ENCODE results near the gene SLC13A2. TPM values are rescaled to one million over a fixed set of nuclear protein-coding genes. Genes with fewer than 3 reads are reported as not detected.

SLC13A2 gene
- total RNA-seq, 4 donors from 2014 or later = not detected

DNA sequence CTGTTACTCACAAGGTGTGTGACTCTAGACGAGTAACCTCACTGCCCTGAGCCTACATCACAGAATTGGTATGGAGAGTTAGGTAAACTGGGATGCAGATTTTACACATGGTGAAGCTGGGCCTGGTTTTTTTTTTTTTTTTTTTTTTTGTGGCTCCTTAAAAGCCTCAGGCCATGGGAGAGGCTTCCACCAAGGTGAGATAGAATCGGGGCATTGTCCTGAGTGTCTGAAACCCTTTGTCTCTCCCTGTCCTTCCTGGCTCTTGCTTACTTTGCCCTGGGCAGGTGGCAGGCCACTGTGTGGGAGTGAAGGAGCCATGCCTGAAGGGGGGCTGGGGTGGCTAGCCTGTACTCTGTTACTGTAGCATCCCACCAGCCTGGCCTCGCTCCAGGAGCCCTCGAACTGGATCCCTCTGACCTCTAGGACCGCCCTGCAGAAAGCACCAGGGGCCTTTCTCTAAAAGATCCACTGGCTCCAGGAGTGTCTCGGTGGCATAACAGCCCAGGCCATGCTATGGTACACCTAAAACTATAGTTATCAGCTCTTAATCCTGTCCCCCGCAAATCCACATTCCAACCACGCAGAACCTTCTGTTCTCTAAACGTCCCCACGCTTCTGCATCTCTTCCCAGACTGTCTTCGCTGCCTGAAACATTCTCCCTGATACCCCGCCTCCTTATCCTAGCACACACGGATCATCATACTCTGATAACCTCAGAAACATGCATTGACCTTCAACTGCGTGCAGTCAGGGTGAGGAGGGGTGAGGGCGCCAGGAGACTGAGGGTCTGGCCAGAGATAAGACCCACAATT, 1.7 kb upstream of the SLC13A2 start:
- no peak for ATAC-seq (ENCODE audit: low FRiP score)
- TF ChIP-seq, protein P1, sequence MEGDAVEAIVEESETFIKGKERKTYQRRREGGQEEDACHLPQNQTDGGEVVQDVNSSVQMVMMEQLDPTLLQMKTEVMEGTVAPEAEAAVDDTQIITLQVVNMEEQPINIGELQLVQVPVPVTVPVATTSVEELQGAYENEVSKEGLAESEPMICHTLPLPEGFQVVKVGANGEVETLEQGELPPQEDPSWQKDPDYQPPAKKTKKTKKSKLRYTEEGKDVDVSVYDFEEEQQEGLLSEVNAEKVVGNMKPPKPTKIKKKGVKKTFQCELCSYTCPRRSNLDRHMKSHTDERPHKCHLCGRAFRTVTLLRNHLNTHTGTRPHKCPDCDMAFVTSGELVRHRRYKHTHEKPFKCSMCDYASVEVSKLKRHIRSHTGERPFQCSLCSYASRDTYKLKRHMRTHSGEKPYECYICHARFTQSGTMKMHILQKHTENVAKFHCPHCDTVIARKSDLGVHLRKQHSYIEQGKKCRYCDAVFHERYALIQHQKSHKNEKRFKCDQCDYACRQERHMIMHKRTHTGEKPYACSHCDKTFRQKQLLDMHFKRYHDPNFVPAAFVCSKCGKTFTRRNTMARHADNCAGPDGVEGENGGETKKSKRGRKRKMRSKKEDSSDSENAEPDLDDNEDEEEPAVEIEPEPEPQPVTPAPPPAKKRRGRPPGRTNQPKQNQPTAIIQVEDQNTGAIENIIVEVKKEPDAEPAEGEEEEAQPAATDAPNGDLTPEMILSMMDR (IDR thresholded peaks at IDR 0.05) = no peak
- no peak for DNase-seq (ENCODE audit: low spot score)

DNA sequence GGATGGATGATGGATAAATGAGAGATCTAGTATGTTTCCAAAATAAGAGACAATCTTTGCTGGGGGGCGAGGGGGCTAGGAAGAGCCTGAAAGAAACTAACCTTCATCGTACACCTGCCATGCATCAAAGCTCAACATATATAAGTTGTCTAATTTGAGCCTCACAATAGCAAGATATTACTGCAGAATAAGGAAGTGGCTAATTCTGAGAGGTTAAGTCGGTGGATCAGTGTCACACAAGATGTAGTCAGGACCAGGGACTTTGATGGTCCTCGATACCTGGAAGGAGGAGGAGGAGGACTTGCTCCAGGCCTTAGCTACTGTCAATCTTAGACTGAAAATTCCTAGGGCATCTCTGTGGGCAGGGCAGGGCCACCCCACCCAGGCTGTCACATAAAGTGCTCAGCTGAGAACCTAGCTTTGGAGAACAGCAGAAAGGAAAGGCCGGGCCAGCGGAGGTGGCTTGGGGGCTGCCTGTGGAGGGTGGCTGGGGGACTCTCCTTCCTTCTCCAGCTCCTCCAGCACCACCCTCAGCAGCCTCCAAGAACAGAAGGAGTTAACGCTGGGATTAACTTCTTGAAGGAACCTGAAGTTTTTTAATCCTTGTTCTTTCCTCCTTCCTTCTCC, 460 bp upstream of the SLC13A2 start:
- no peak for ATAC-seq (ENCODE audit: low FRiP score)
- TF ChIP-seq, protein P1 (IDR thresholded peaks at IDR 0.05) = no peak
- no peak for DNase-seq (ENCODE audit: low spot score)

DNA sequence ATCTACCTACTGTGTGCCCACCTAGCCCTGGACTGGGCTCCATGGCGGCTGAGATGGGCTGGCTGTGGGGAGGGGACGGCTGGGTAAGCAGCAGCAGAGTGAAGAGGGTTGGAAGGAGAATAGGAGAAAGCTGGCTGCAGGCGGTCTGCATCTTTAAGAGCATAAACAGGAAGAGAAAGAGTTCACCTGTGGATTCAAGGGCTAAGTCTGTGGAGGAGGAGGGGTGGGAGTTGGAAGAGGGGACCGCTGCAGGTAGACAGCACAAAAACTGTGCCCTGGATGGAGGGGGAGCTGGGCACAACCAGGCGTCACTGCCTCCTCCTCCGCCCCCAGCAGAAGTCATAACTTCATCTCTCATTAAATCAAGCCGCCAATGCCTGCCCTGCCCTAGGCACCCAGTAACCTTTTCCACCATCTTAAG, 677 bp downstream of the SLC13A2 start:
- ATAC-seq (ENCODE audit: low FRiP score) = no peak
- TF ChIP-seq, protein P1 (IDR thresholded peaks at IDR 0.05) = no peak
- no peak for DNase-seq (ENCODE audit: low spot score)

DNA sequence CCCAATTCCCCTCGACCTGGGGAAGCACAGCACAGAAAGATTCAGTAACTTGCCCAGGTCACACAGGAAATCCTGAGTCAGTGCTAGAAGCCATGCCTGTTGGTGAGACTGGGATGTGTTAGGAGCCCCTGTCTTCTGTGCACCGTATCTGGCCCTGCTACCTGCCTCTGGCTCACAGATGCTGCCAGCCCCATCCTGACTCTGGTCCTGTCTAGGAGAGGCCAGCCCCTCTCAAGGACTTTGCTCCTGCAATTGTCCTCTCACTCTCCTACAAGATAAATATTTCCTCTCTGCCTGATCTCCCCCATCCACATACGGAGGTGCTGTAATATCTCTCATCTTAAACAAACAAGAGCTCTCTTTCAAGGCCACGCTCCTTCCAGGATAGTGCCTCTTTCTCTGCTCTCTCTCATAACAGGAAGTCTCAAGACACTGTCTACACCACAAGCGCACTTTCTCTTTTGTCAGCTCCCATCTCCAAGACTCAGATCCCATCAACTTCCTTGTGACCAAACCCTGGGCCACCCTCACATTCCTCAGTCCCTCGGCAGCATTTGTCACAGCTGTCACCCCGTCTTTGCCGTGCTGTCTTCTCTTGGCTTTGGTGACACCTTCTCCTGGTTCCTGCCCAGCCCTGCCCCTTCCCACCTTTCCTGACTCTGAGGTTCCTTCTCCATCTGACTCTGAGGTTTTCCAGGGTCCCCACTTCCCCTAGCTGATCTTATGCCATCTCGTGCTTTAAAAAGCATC, 1.9 kb downstream of the SLC13A2 start:
- ATAC-seq (ENCODE audit: low FRiP score) (no peak), DNase-seq (ENCODE audit: low spot score) (no peak)
- TF ChIP-seq, protein P1 (IDR thresholded peaks at IDR 0.05) = no peak

DNA sequence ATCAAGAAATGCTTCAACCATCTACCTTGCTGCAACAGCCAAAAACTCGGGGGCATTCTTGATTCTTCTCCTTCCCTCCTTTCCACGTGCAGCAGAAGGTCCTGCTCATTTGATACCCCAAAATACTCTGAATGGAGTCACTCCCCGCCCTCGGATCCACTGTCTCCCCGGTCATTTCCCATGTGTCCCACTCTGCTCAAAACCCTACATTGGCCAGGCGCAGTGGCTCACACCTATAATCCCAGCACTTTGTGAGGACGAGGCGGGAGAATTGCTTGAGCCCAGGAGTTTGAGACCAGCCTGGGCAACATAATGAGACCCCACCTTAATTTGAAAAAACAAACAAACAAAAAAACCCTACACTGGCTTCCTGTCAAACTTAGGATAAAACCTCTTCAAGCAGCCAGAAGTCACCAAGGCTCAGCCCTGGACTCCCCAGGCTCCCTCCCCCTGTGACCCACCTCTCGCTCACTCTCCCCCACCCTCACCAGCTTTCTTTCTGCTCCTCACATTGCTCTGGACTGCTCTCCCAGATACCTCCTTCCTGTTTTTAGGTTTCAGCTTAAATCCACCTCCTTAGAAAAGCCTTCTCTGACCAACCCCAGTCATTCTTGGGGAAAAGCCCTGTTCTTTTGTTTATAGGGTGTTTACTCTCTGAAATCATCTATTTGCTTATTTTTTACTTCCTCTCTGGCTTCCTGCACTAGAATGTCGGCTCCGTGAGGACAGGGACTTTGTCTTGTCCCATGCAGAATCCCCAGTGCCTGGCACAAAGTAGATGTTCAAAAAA, 2.8 kb downstream of the SLC13A2 start:
- no peak for DNase-seq (ENCODE audit: low spot score)
- TF ChIP-seq, protein P1 (IDR thresholded peaks at IDR 0.05) = no peak
- no peak for ATAC-seq (ENCODE audit: low FRiP score)

- DNase-seq (ENCODE audit: low spot score) = no peak
- no peak for ATAC-seq (ENCODE audit: low FRiP score)
- TF ChIP-seq, protein P1 (IDR thresholded peaks at IDR 0.05) = no peak
These were observed 4.5 kb downstream of the SLC13A2 start for GRCh38 chr17:28477928-28478327.

Measured in omental fat pad (tissue), 4 donors.